ENCODE data around the gene DENND1A. TPM values are rescaled to one million over a fixed set of nuclear protein-coding genes. Genes with fewer than 3 reads are reported as not detected.

DENND1A gene
- total RNA-seq, 4 donors from 2014 or later = 19.2 to 26.9 (median 24.0) TPM

GRCh38 chr9:123591283-123591682 lies 338.6 kb downstream of the DENND1A start:
- no peak for TF ChIP-seq POLR2AphosphoS5 (IDR thresholded peaks at IDR 0.05)
- no peak for TF ChIP-seq CTCF (IDR thresholded peaks at IDR 0.05)
- TF ChIP-seq POLR2A (IDR thresholded peaks at IDR 0.05; ENCODE audit: low read depth) = no peak
- TF ChIP-seq EP300 (IDR thresholded peaks at IDR 0.05) = no peak
- Histone ChIP-seq H3K27me3 (no peaks in the 10 kb centered on the region), H3K27ac (replicated peaks in 1 of 4) (no peak overlapping the region), H3K4me1 (no peaks in the 10 kb centered on the region), H3K4me3 (no peak overlapping the region), H3K36me3 (no peaks in the 10 kb centered on the region), H3K9me3 (peaks cover 0 to 13% (median 7%) of the 10 kb centered on the region in 4 donors)
- DNase-seq (ENCODE audit: extremely low spot score) = peak; percentile 74
- WGBS = 87% methylated on average over 4 of the region's 4 CpGs
- intact Hi-C loops (cut with DNase I) = no loop called here

DNA sequence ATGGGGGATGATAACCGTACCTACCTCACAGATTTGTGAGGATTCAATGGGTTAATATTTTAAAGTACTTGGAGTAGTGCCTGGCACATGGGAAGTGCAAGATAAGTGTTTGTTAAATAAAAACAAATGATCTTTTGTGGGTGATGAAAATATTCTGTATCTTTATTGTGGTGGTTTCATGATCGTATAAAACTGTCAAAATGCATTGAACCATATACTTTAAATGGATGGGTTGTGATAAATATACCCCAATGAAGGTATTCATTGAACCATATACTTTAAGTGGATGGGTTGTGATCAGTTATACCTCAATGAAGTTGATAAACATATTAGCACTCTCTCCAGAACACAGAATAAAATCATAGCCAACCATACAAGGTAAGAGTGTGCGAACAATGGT lies 339.4 kb downstream of the DENND1A start:
- TF ChIP-seq POLR2AphosphoS5 (IDR thresholded peaks at IDR 0.05) (no peak), CTCF (IDR thresholded peaks at IDR 0.05) (no peak)
- Histone ChIP-seq H3K27me3 (no peaks in the 10 kb centered on the region), H3K36me3 (no peaks in the 10 kb centered on the region), H3K4me3 (no peak overlapping the region), H3K9me3 (peaks cover 0 to 13% (median 7%) of the 10 kb centered on the region in 4 donors), H3K27ac (replicated peaks in 1 of 4) (no peak overlapping the region), H3K4me1 (no peaks in the 10 kb centered on the region)
- DNase-seq (ENCODE audit: extremely low spot score) = no peak
- intact Hi-C loops (cut with DNase I) = no loop called here
- 95% methylated on average over 3 of the region's 3 CpGs for WGBS

- intact Hi-C loops (cut with DNase I) = no loop called here
- H3K27me3 ChIP-seq = no peaks in the 10 kb centered on the region
- WGBS = 90% methylated on average over 8 of the region's 8 CpGs
- H3K4me3 ChIP-seq = no peak overlapping the region
- peak; percentile 57 for DNase-seq (ENCODE audit: extremely low spot score)
- H3K27ac ChIP-seq (replicated peaks in 1 of 4) = no peak overlapping the region
- no peaks in the 10 kb centered on the region for H3K4me1 ChIP-seq
- no peaks in the 10 kb centered on the region for H3K36me3 ChIP-seq
- H3K9me3 ChIP-seq = peaks cover 0 to 13% (median 7%) of the 10 kb centered on the region in 4 donors
- TF ChIP-seq POLR2AphosphoS5 (IDR thresholded peaks at IDR 0.05) = no peak
- no peak for TF ChIP-seq POLR2A (IDR thresholded peaks at IDR 0.05; ENCODE audit: low read depth)
- TF ChIP-seq EP300 (IDR thresholded peaks at IDR 0.05) = no peak
- TF ChIP-seq CTCF (IDR thresholded peaks at IDR 0.05) = no peak
Observed at GRCh38 chr9:123589361-123590239, 340.3 kb downstream of the DENND1A start.

GRCh38 chr9:123586275-123586674 lies 343.7 kb downstream of the DENND1A start:
- Histone ChIP-seq H3K27me3 (no peaks in the 10 kb centered on the region), H3K36me3 (peaks cover 0 to 19% (median 13%) of the 10 kb centered on the region in 4 donors), H3K4me1 (no peaks in the 10 kb centered on the region), H3K4me3 (no peak overlapping the region), H3K27ac (replicated peaks in 1 of 4) (no peak overlapping the region), H3K9me3 (peaks cover 0 to 13% (median 7%) of the 10 kb centered on the region in 4 donors)
- no peak for DNase-seq (ENCODE audit: extremely low spot score)
- intact Hi-C loops (cut with DNase I) = no loop called here
- TF ChIP-seq POLR2AphosphoS5 (IDR thresholded peaks at IDR 0.05) (no peak), EP300 (IDR thresholded peaks at IDR 0.05) (no peak), POLR2A (IDR thresholded peaks at IDR 0.05; ENCODE audit: low read depth) (no peak), CTCF (IDR thresholded peaks at IDR 0.05) (no peak)
- WGBS = 91% methylated on average over 4 of the region's 5 CpGs
